HepG2 (cell line): ENCODE measurements around the gene CAP2. TPM values are rescaled to one million over a fixed set of nuclear protein-coding genes. Genes with fewer than 3 reads are reported as not detected.

ENCODE experiments used
- CREBL2 ChIP-seq: sonication (generic); formaldehyde crosslinking; IDR thresholded peaks from 2 replicates; pipeline ENCODE4 v1.8.1; 2023; ENCODE audit warnings: missing genetic modification reagents, mild to moderate bottlenecking, borderline replicate concordance
- HES4 ChIP-seq: sonication (generic); formaldehyde crosslinking; IDR thresholded peaks from 2 replicates; pipeline ENCODE4 v1.9.0; 2021; ENCODE audit warnings: mild to moderate bottlenecking, missing genetic modification reagents, borderline replicate concordance
- HIC2 ChIP-seq: sonication (generic); formaldehyde crosslinking; IDR thresholded peaks from 2 replicates; pipeline ENCODE4 v1.9.0; 2022; ENCODE audit warnings: low read depth, missing genetic modification reagents
- HOXD1 ChIP-seq: sonication (generic); formaldehyde crosslinking; IDR thresholded peaks from 2 replicates; pipeline ENCODE4 v1.5.0; 2020; ENCODE audit warnings: missing genetic modification reagents
- PRDM15 ChIP-seq: sonication (generic); formaldehyde crosslinking; IDR thresholded peaks from 2 replicates; pipeline ENCODE4 v1.4.0; 2020; ENCODE audit warnings: missing genetic modification reagents
- RARG ChIP-seq: sonication (generic); formaldehyde crosslinking; IDR thresholded peaks from 2 replicates; pipeline ENCODE4 v1.4.0; 2020; ENCODE audit warnings: low read depth, mild to moderate bottlenecking, missing genetic modification reagents
- REPIN1 ChIP-seq: sonication (generic); formaldehyde crosslinking; IDR thresholded peaks from 2 replicates; pipeline ENCODE4 v1.8.0; 2022; ENCODE audit warnings: missing genetic modification reagents, low read depth, mild to moderate bottlenecking, borderline replicate concordance
- SALL2 ChIP-seq: sonication (generic); formaldehyde crosslinking; IDR thresholded peaks from 2 replicates; pipeline ENCODE4 v1.8.1; 2023; ENCODE audit warnings: mild to moderate bottlenecking, missing genetic modification reagents, inconsistent platforms
- SMARCE1 ChIP-seq: fragments of 450-650 bp; IDR thresholded peaks from 2 replicates; pipeline ENCODE4 v1.6.1; 2017; ENCODE audit warnings: borderline replicate concordance
- ZNF142 ChIP-seq: sonication (generic); formaldehyde crosslinking; IDR thresholded peaks from 2 replicates; pipeline ENCODE4 v1.4.0; 2020; ENCODE audit warnings: missing genetic modification reagents
- ZNF205 ChIP-seq: IDR thresholded peaks from 2 replicates; pipeline ENCODE4 v1.6.1; 2018; ENCODE audit warnings: missing biosample characterization, missing genetic modification reagents
- ZNF264 ChIP-seq: sonication (generic); formaldehyde crosslinking; IDR thresholded peaks from 2 replicates; pipeline ENCODE4 v1.4.0; 2020; ENCODE audit warnings: missing genetic modification reagents
- ZNF740 ChIP-seq: sonication (generic); formaldehyde crosslinking; IDR thresholded peaks from 2 replicates; pipeline ENCODE4 v1.4.0; 2020; ENCODE audit warnings: missing genetic modification reagents
- ZNF772 ChIP-seq: sonication (generic); formaldehyde crosslinking; IDR thresholded peaks from 2 replicates; pipeline ENCODE4 v1.5.0; 2020; ENCODE audit warnings: mild to moderate bottlenecking, missing genetic modification reagents
- ZSCAN9 ChIP-seq: IDR thresholded peaks from 2 replicates; pipeline ENCODE4 v1.6.1; 2016; ENCODE audit warnings: borderline replicate concordance
- polyA plus RNA-seq, 8 experiments: library from polyadenylated mRNA; depleted of rRNA in 3 of 8; stranded (reverse) in 7 of 8; unstranded in 1 of 8; fragments of >200 nt; fragmentation: Illumina TruSeq in 4 of 8; extraction: Trizol in 4 of 8; gene quantifications; 2 replicates each; pipeline versions ENCODE4 v1.2.1 to v1.2.3, GENCODE V29; 2011 to 2016; ENCODE audit warnings: low read depth in 4 of 8, missing spikeins in 1 of 8, mixed read lengths in 1 of 8; ENCODE audit not compliant: insufficient read depth in 1 of 8
- total RNA-seq, 5 experiments: library from RNA; depleted of rRNA; stranded (reverse); fragments of >200 nt; fragmentation: Illumina TruSeq; extraction: Trizol; gene quantifications; 2 replicates each; pipeline ENCODE4 v1.2.3, GENCODE V29; 2016; ENCODE audit warnings: low read depth in 1 of 5

The CAP2 gene
- total and polyA plus RNA-seq, 2 of the 13 experiments (the other 11 are each of a cell fraction or from before 2014, with no cell fraction given) = 7.9 to 53.1 TPM

- TF ChIP-seq PRDM15 (CRISPR knock-in tag) = peak; percentile 51; the same call in 1 of the 2 replicates
- no peak; the same call in 1 of the 2 replicates for TF ChIP-seq ZNF740 (CRISPR knock-in tag)
- TF ChIP-seq HIC2 (CRISPR knock-in tag) = peak; percentile 11; the same call in 1 of the 2 replicates
- TF ChIP-seq RARG (CRISPR knock-in tag) = no peak
- TF ChIP-seq SALL2 = no peak; the same call in none of the 2 replicates
- TF ChIP-seq CREBL2 (CRISPR knock-in tag) = 0 out of 2 replicates have a peak, but pooled peaks have one; percentile 15
- TF ChIP-seq REPIN1 (CRISPR knock-in tag) = no peak
- TF ChIP-seq ZNF142 (CRISPR knock-in tag) = peak; percentile 4; the same call in 1 of the 2 replicates
- 0 out of 2 replicates have a peak, but pooled peaks have one; percentile 66 for TF ChIP-seq ZSCAN9 (CRISPR knock-in tag)
- TF ChIP-seq HOXD1 (CRISPR knock-in tag) = 0 out of 2 replicates have a peak, but pooled peaks have one; percentile 54
- TF ChIP-seq ZNF264 = peak; percentile 52; the same call in 1 of the 2 replicates
- no peak for TF ChIP-seq SMARCE1
- TF ChIP-seq HES4 (CRISPR knock-in tag) = 0 out of 2 replicates have a peak, but pooled peaks have one; percentile 50
- peak; percentile 58; the same call in 1 of the 2 replicates for TF ChIP-seq ZNF205
- TF ChIP-seq ZNF772 = peak; percentile 18; the same call in 1 of the 2 replicates
These were observed 207.4 kb downstream of the CAP2 start (continued) for GRCh38 chr6:17600527-17601385.
